PFSK-1 (cell line): ENCODE results near the gene CHMP4A.

Experiments
- POLR2AphosphoS5 ChIP-seq: IDR thresholded peaks from 2 replicates; pipeline ENCODE4 v1.6.1; 2012; ENCODE audit warnings: low read depth, mild to moderate bottlenecking, control low read depth, low read length, moderate library complexity
- REST ChIP-seq, 2 experiments: IDR thresholded peaks; 2 replicates each; pipeline versions ENCODE4 v1.6.1 to v1.8.0; 2011 to 2012; ENCODE audit warnings: low read depth in 2 of 2, low read length in 2 of 2, control low read depth in 1 of 2, inconsistent platforms in 1 of 2, mild to moderate bottlenecking in 1 of 2, moderate library complexity in 1 of 2; ENCODE audit not compliant: insufficient read depth in 1 of 2
- SIN3A ChIP-seq: IDR thresholded peaks from 2 replicates; pipeline ENCODE4 v1.6.1; 2012; ENCODE audit warnings: mild to moderate bottlenecking, low read length, moderate library complexity, borderline replicate concordance; ENCODE audit not compliant: insufficient read depth
- TAF1 ChIP-seq: IDR thresholded peaks from 2 replicates; pipeline ENCODE4 v1.6.1; 2012; ENCODE audit warnings: low read length, control low read depth, borderline replicate concordance; ENCODE audit not compliant: insufficient read depth

GRCh38 chr14:24184104-24184970, 29.0 kb downstream of the CHMP4A start:
- TF ChIP-seq SIN3A (no peak), TAF1 (no peak), POLR2AphosphoS5 (no peak), REST (IDR thresholded peaks at IDR 0.05; ENCODE audit: insufficient read depth in 1 of 2, low read depth in 2 of 2, low read length in 2 of 2) (no peak)
